Activated T-cell treated with anti-CD3 and anti-CD28 coated beads, Interleukin-2, amount 50 U/mL, for 4 hours (primary cell): Measurements from ENCODE around the gene CITED4. TPM values are rescaled to one million over a fixed set of nuclear protein-coding genes. Genes with fewer than 3 reads are reported as not detected.

Source experiments
- ATAC-seq, 2 donors: fragments of 200-7000 bp; cut with Tn5 transposase; one replicate each; pipeline ENCODE4 v1.10.0; 2021
- DNase-seq: peaks from one replicate; pipeline ENCODE4 v3.0.0-alpha.2; 2020
- H3K27me3 Mint-ChIP-seq: one replicate; pipeline ENCODE4 v1.8.0; 2021; ENCODE audit warnings: low read depth, mixed read lengths
- H3K36me3 Mint-ChIP-seq: one replicate; pipeline ENCODE4 v1.8.0; 2022; ENCODE audit warnings: mixed read lengths; ENCODE audit not compliant: insufficient read depth
- H3K4me1 Mint-ChIP-seq: one replicate; pipeline ENCODE4 v1.8.0; 2021; ENCODE audit warnings: low read depth, mixed read lengths
- H3K4me3 Mint-ChIP-seq: one replicate; pipeline ENCODE4 v1.8.0; 2021; ENCODE audit warnings: mild to moderate bottlenecking, moderate library complexity, mixed read lengths
- H3K9me3 Mint-ChIP-seq: one replicate; pipeline ENCODE4 v1.8.0; 2021; ENCODE audit warnings: mixed read lengths
- total RNA-seq, 3 donors: library from RNA; stranded (reverse); gene quantifications; one replicate each; pipeline ENCODE4 v1.2.1, GENCODE V29; 2021

CITED4 gene
- total RNA-seq, 3 donors from 2014 or later = 3.1 to 3.5 (median 3.2) TPM

- H3K36me3 Mint-ChIP-seq = no peaks in the 10 kb centered on the region
- no peaks in the 10 kb centered on the region for H3K9me3 Mint-ChIP-seq
- no peaks in the 10 kb centered on the region for H3K27me3 Mint-ChIP-seq
- no peak for DNase-seq
- no peak for ATAC-seq
- no peak overlapping the region for H3K4me3 Mint-ChIP-seq
- peaks cover 4% of the 10 kb centered on the region for H3K4me1 Mint-ChIP-seq
Measured at GRCh38 chr1:40853113-40853884, 8.9 kb downstream of the CITED4 start.

DNA sequence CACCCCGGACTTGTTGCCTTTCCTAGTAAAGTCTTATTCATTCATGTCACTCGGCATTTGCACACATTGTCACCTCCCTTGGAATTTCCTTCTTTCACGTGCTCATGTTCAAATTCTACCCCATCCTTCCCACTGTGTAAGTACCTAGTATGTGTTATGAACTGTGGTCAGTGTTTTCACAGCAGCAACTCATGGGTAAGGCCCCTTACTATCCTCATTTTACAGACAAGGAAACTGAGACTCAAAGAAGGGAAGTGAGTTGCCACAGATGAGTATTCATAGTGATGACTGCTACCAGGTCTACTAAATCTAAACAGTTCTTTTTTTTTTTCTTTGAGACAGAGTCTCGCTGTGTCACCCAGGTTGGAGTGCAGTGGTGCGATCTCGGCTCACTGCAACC lies 10.5 kb downstream of the CITED4 start:
- Mint-ChIP-seq H3K4me3 (no peak overlapping the region), H3K4me1 (peaks cover 4% of the 10 kb centered on the region), H3K27me3 (no peaks in the 10 kb centered on the region), H3K36me3 (no peaks in the 10 kb centered on the region), H3K9me3 (no peaks in the 10 kb centered on the region)
- ATAC-seq (no peak), DNase-seq (no peak)

DNA sequence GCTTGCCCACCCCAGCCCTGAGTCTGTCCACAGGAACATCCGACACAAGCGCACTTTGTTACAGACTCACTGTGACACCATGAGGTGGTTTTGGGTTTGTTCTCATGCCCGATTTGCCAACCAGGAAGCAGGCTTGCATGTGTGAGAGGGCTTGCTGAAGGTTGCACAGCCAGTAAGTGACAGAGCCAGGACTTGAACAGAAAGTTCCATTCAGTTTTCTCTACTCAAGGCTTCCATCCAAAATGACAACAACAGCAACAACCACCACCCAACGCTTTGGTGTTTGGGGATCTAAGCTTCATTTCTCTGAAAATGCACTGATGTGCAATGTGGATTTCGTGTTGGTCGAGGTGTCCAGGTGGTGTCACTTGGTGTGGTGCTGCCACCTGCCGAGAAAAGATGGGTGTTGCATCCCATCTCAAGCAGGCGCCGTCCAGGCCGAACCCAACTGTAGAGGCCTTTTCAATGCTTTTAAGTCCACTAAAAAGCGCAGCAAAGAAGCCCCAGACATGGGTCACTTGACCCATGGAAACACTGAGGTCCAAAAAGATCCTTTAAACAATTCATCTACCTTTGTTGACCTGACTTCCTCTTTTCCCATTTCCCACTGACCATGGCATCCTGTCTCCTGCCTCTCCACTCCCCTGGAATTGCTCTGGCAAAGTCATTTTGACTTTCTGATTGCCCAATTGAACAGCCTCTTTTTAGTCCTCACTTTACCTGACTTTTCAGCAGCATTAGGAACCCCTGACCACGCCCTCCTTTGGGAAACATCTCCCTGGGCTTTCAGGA lies 12.2 kb downstream of the CITED4 start:
- peak; percentile 92 to 93 for ATAC-seq
- peak; percentile 76 for DNase-seq
- H3K4me3 Mint-ChIP-seq = peak overlapping the region; percentile 11
- peaks cover 10% of the 10 kb centered on the region for H3K4me1 Mint-ChIP-seq
- no peaks in the 10 kb centered on the region for H3K9me3 Mint-ChIP-seq
- no peaks in the 10 kb centered on the region for H3K36me3 Mint-ChIP-seq
- no peaks in the 10 kb centered on the region for H3K27me3 Mint-ChIP-seq

DNA sequence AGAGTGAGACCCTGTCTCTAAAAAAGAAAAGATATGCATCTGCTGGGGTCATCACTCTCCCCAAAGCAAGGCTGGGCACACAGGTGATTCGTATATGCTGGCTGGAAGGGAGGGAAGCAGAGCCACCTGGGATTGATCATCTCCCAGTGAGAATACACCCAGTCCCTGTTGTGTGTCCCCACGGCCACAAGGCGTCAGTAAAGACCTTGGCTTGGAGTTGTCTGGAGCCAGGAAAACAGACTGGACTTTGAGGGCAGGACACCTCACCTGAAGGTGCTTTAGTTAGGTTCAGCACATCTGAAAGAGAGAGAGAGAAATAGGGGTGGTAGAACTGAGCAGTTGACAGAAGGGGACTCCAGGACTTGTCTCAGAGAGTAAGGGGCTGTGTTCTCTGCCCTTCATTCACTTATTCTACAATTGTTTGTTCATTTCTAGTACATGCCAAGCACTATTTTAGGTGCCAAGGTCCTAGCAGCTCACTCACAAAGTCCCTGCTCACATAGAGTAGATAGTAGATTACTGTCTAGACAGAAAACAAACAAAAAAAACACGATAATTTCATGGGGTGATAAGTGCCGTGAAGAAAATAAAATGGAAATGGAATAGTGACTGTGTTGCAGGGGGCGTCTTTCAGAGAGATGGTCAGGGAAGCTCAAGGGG lies 13.5 kb downstream of the CITED4 start:
- Mint-ChIP-seq H3K4me1 (peaks cover 13% of the 10 kb centered on the region), H3K36me3 (no peaks in the 10 kb centered on the region), H3K4me3 (no peak overlapping the region), H3K9me3 (no peaks in the 10 kb centered on the region), H3K27me3 (no peaks in the 10 kb centered on the region)
- no peak for ATAC-seq
- DNase-seq = no peak

GRCh38 chr1:40847023-40847745 lies 15.0 kb downstream of the CITED4 start:
- H3K36me3 Mint-ChIP-seq = no peaks in the 10 kb centered on the region
- no peak for ATAC-seq
- peaks cover 9% of the 10 kb centered on the region for H3K9me3 Mint-ChIP-seq
- no peak for DNase-seq
- H3K4me3 Mint-ChIP-seq = no peak overlapping the region
- H3K27me3 Mint-ChIP-seq = no peaks in the 10 kb centered on the region
- peaks cover 13% of the 10 kb centered on the region for H3K4me1 Mint-ChIP-seq

DNA sequence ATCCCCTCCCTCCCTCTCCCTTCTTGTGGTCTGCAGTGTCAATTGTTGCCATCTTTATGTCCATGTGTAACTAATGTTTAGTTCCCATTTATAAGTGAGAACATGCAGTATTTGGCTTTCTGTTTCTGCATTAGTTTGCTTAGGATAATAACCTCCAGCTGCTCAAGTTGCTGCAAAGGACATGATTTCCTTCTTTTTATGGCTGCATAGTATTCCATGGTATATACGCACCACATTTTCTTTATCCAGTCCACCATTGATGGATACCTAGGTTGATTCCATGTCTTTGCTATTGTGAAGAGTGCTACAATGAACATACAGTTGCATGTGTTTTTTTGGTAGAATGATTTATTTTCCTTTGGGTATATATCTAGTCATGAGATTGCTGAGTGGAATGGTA lies 16.3 kb downstream of the CITED4 start:
- H3K4me1 Mint-ChIP-seq = peaks cover 20% of the 10 kb centered on the region
- no peak for DNase-seq
- H3K36me3 Mint-ChIP-seq = no peaks in the 10 kb centered on the region
- no peaks in the 10 kb centered on the region for H3K27me3 Mint-ChIP-seq
- H3K4me3 Mint-ChIP-seq = no peak overlapping the region
- H3K9me3 Mint-ChIP-seq = peaks cover 9% of the 10 kb centered on the region
- ATAC-seq = no peak

DNA sequence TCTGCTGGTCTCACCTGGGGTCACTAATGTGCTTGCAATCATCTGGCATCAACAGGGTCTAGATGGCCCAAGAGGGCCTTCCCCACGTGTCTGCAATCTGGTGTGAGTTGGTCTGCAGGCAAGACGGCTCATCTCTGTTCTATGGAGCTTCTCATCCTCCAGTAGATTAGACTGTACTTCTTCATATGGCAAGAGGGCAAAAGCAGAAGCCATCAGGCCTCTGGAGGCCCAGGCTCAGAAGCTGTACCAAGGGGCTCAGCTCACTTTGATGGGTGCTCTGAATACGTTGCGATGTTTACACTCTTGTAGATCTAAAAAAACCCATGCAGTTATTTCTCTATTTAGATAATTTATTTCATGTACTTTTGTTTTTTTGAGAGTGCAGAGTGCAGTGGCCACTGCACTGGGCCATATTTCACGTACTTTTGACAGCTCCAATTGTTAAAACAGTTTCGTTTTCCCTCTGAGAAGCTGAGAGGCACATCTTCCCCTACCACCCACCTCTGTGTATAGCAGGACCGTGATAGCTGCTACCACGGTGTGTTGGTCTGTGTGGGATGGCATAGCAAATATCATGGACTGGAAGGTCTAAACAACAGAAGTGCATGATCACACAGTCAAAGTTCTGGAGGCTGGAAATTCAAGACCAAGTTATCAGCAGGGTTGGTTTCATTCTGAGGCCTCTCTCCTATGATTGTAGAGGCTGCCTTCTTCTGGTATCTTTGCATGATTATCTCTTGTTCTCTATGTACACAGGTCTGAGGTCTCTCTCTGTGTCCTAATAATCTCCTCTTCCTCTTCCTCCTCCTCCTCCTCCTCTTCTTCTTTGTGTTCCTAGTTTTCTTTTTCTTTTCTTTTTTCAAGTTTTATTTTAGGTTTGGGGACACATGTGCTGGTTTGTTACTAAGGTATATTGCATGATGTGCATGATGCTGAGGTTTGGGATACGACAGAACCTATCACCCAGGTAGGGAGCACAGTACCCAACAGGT lies 17.0 kb downstream of the CITED4 start:
- no peak overlapping the region for H3K4me3 Mint-ChIP-seq

GRCh38 chr1:40844079-40844478 lies 18.1 kb downstream of the CITED4 start:
- no peak overlapping the region for H3K4me3 Mint-ChIP-seq
- H3K4me1 Mint-ChIP-seq = peaks cover 24% of the 10 kb centered on the region
- no peaks in the 10 kb centered on the region for H3K27me3 Mint-ChIP-seq
- no peaks in the 10 kb centered on the region for H3K36me3 Mint-ChIP-seq
- no peak for ATAC-seq
- no peak for DNase-seq
- peaks cover 9% of the 10 kb centered on the region for H3K9me3 Mint-ChIP-seq

More for the DNA sequence above, 17.0 kb downstream of the CITED4 start:
- ATAC-seq (peak; percentile 37 to 38), DNase-seq (no peak)
- no peaks in the 10 kb centered on the region for H3K27me3 Mint-ChIP-seq
- peaks cover 9% of the 10 kb centered on the region for H3K9me3 Mint-ChIP-seq
- peaks cover 27% of the 10 kb centered on the region for H3K4me1 Mint-ChIP-seq
- H3K36me3 Mint-ChIP-seq = no peaks in the 10 kb centered on the region

DNA sequence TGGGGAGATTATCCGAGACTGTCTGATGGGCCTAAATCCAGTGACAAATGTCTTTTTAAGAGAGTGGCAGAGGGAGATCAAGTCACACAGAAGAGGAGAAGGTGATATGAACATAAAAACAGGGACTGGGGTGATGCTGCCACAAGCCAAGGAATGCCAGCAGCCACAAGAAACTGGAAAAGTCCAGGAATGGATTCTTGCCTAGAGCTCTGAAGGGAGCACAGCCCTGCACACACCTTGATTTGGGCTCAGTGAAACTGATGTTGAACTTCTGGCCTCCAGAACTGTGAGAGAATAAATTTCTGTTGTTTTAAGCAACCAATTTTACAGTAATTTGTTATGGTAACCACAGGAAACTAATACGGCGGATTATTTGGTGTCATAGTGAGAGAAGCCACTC lies 19.5 kb downstream of the CITED4 start:
- ATAC-seq = no peak
- Mint-ChIP-seq H3K9me3 (peaks cover 9% of the 10 kb centered on the region), H3K4me1 (peaks cover 24% of the 10 kb centered on the region), H3K36me3 (no peaks in the 10 kb centered on the region), H3K4me3 (no peak overlapping the region), H3K27me3 (no peaks in the 10 kb centered on the region)
- DNase-seq = no peak

DNA sequence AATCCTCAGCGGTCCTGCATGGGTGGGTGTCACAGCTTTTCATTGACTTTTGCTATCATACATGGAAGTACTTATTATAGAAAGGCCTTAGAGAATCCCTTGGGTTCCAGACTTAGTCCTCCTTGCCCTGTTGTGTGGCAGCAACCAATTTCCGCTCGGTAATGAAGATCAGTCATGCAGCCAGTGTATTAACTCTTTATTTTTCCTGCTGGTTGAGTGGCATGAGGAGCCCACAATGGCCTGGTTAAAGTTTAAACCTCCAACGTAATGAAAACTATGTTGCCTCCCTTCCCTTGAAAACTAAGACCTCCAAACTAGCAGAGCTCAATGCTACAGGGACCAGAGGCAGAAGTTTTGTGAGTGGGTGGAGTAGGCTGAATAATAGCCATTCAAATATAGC lies 20.0 kb downstream of the CITED4 start:
- DNase-seq = no peak
- H3K4me3 Mint-ChIP-seq = no peak overlapping the region
- H3K27me3 Mint-ChIP-seq = no peaks in the 10 kb centered on the region
- H3K36me3 Mint-ChIP-seq = no peaks in the 10 kb centered on the region
- peaks cover 24% of the 10 kb centered on the region for H3K4me1 Mint-ChIP-seq
- ATAC-seq = no peak
- H3K9me3 Mint-ChIP-seq = peaks cover 9% of the 10 kb centered on the region

DNA sequence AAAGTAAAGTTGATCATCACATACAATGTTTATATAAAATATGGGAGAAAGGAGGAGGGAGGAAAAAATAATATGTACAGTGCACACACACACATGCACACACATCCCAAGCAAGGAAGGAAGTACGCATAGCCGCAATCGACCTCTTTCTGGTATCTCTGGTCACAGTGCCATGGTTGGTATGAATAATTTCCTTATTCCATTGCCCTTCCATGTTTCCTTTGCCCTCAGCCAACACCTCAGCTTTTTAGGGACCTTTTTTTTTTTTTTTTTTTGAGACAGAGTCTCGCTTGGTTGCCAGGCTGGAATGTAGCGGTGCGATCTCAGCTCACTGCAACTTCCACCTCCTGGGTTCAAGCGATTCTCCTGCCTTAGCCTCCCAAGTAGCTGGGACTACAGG lies 20.6 kb downstream of the CITED4 start:
- no peaks in the 10 kb centered on the region for H3K36me3 Mint-ChIP-seq
- DNase-seq = no peak
- no peaks in the 10 kb centered on the region for H3K27me3 Mint-ChIP-seq
- H3K9me3 Mint-ChIP-seq = peaks cover 9% of the 10 kb centered on the region
- peaks cover 24% of the 10 kb centered on the region for H3K4me1 Mint-ChIP-seq
- no peak overlapping the region for H3K4me3 Mint-ChIP-seq
- ATAC-seq = no peak

- Mint-ChIP-seq H3K9me3 (peaks cover 9% of the 10 kb centered on the region), H3K36me3 (no peaks in the 10 kb centered on the region), H3K27me3 (no peaks in the 10 kb centered on the region), H3K4me1 (peaks cover 24% of the 10 kb centered on the region), H3K4me3 (no peak overlapping the region)
- ATAC-seq = no peak
- no peak for DNase-seq
Measured at GRCh38 chr1:40840526-40841323, 21.4 kb downstream of the CITED4 start.

- ATAC-seq = no peak
- peaks cover 18% of the 10 kb centered on the region for H3K4me1 Mint-ChIP-seq
- no peaks in the 10 kb centered on the region for H3K36me3 Mint-ChIP-seq
- no peak overlapping the region for H3K4me3 Mint-ChIP-seq
- DNase-seq = no peak
- H3K27me3 Mint-ChIP-seq = no peaks in the 10 kb centered on the region
- peaks cover 9% of the 10 kb centered on the region for H3K9me3 Mint-ChIP-seq
Measured at GRCh38 chr1:40839943-40840335, 22.2 kb downstream of the CITED4 start.
